Breast epithelium (tissue), 3 donors: ENCODE results near the gene ADORA1.

ENCODE experiments used
- CTCF ChIP-seq, 3 donors: fragments of 450-650 bp; IDR thresholded peaks; one replicate each; pipeline ENCODE4 v1.5.1; 2016 to 2017; ENCODE audit warnings: antibody characterized with exemption in 3 of 3, mild to moderate bottlenecking in 3 of 3, moderate library complexity in 3 of 3
- POLR2A ChIP-seq: fragments of 450-650 bp; IDR thresholded peaks from one replicate; pipeline ENCODE4 v1.6.1; 2016; ENCODE audit warnings: antibody characterized with exemption, mild to moderate bottlenecking, moderate library complexity
- POLR2AphosphoS5 ChIP-seq, 3 donors: sonication (generic); formaldehyde crosslinking; IDR thresholded peaks; one replicate each; pipeline ENCODE4 v1.6.1; 2017; ENCODE audit warnings: antibody characterized with exemption in 3 of 3

- no peak for TF ChIP-seq POLR2A
- no peak for TF ChIP-seq CTCF (IDR thresholded peaks at IDR 0.05)
- no peak for TF ChIP-seq POLR2AphosphoS5 (IDR thresholded peaks at IDR 0.05)
Observed at GRCh38 chr1:203165101-203165799, 37.7 kb downstream of the ADORA1 start.
